HepG2 (cell line): ENCODE measurements around the gene SH3GLB2.

Experiments
- CHD2 ChIP-seq: IDR thresholded peaks from 2 replicates; pipeline ENCODE4 v1.6.1; 2011; ENCODE audit warnings: low read depth, low read length, improper control_type of control experiment
- JUN ChIP-seq: sonication (generic); formaldehyde crosslinking; IDR thresholded peaks from 2 replicates; pipeline ENCODE4 v1.4.0; 2020; ENCODE audit warnings: mild to moderate bottlenecking, missing genetic modification reagents
- JUND ChIP-seq: sonication (generic); formaldehyde crosslinking; IDR thresholded peaks from 2 replicates; pipeline ENCODE4 v1.8.0; 2022; ENCODE audit warnings: mild to moderate bottlenecking, missing genetic modification reagents
- MEIS2 ChIP-seq: sonication (generic); formaldehyde crosslinking; IDR thresholded peaks from 2 replicates; pipeline ENCODE4 v1.9.0; 2021; ENCODE audit warnings: mild to moderate bottlenecking, missing genetic modification reagents
- NR2F6 ChIP-seq, 2 experiments: IDR thresholded peaks; 2 replicates each; pipeline ENCODE4 v1.6.1; 2016; ENCODE audit warnings: antibody characterized with exemption in 1 of 2, mild to moderate bottlenecking in 1 of 2
- SIN3A ChIP-seq: IDR thresholded peaks from 2 replicates; pipeline ENCODE4 v1.6.1; 2011; ENCODE audit warnings: low read depth, mild to moderate bottlenecking, control low read depth, low read length, borderline replicate concordance
- ZMYM4 ChIP-seq: sonication (generic); formaldehyde crosslinking; IDR thresholded peaks from 2 replicates; pipeline ENCODE4 v1.8.1; 2023; ENCODE audit warnings: mild to moderate bottlenecking, missing genetic modification reagents
- TF ChIP-seq, protein P1 (sequence below): sonication (generic); formaldehyde crosslinking; IDR thresholded peaks from 2 replicates; pipeline ENCODE4 v1.5.0; 2020; ENCODE audit warnings: mild to moderate bottlenecking, missing genetic modification reagents, moderate library complexity
- TF ChIP-seq, protein P2 (sequence below): sonication (generic); formaldehyde crosslinking; IDR thresholded peaks from 2 replicates; pipeline ENCODE4 v1.5.0; 2020; ENCODE audit warnings: mild to moderate bottlenecking, missing genetic modification reagents, borderline replicate concordance
- TF ChIP-seq, protein P3 (sequence below): IDR thresholded peaks from 2 replicates; pipeline ENCODE4 v1.6.1; 2012; ENCODE audit warnings: inconsistent platforms

DNA sequence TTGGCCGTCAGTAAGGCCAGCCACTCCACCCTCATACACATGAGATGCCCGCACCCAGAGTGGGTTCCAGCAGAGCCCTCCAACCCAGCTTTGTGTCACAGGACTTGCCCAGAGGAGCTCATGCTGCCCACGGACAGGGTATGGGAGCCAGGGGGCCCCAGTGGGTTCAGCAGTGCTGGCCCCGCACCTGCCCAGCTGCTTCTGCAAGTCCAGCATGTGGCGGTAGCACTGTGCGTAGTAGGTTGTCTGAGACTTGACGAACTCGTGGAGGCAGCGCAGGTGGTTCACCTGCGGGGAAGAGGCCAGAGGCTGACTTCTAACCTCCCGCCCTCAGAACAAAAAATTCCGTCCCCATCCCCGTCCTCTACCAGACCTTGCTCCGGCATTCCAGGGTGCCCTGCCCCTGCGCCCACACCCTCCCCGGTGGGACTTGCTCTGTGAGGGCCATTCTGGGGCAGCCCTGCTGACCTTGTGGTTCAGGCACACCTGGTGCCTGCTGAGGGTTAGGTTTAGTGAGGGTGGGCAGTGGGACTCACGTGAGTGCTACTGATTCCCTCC is 18.5 kb downstream of the SH3GLB2 start:
- TF ChIP-seq, protein P1, sequence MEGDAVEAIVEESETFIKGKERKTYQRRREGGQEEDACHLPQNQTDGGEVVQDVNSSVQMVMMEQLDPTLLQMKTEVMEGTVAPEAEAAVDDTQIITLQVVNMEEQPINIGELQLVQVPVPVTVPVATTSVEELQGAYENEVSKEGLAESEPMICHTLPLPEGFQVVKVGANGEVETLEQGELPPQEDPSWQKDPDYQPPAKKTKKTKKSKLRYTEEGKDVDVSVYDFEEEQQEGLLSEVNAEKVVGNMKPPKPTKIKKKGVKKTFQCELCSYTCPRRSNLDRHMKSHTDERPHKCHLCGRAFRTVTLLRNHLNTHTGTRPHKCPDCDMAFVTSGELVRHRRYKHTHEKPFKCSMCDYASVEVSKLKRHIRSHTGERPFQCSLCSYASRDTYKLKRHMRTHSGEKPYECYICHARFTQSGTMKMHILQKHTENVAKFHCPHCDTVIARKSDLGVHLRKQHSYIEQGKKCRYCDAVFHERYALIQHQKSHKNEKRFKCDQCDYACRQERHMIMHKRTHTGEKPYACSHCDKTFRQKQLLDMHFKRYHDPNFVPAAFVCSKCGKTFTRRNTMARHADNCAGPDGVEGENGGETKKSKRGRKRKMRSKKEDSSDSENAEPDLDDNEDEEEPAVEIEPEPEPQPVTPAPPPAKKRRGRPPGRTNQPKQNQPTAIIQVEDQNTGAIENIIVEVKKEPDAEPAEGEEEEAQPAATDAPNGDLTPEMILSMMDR (CRISPR knock-in tag): no peak
- TF ChIP-seq MEIS2 (CRISPR knock-in tag) (no peak), JUN (no peak), ZMYM4 (no peak), NR2F6 (IDR thresholded peaks at IDR 0.05) (no peak), NR2F6 (CRISPR knock-in tag; IDR thresholded peaks at IDR 0.05) (no peak), SIN3A (no peak), JUND (no peak), CHD2 (no peak)
- TF ChIP-seq, protein P2, sequence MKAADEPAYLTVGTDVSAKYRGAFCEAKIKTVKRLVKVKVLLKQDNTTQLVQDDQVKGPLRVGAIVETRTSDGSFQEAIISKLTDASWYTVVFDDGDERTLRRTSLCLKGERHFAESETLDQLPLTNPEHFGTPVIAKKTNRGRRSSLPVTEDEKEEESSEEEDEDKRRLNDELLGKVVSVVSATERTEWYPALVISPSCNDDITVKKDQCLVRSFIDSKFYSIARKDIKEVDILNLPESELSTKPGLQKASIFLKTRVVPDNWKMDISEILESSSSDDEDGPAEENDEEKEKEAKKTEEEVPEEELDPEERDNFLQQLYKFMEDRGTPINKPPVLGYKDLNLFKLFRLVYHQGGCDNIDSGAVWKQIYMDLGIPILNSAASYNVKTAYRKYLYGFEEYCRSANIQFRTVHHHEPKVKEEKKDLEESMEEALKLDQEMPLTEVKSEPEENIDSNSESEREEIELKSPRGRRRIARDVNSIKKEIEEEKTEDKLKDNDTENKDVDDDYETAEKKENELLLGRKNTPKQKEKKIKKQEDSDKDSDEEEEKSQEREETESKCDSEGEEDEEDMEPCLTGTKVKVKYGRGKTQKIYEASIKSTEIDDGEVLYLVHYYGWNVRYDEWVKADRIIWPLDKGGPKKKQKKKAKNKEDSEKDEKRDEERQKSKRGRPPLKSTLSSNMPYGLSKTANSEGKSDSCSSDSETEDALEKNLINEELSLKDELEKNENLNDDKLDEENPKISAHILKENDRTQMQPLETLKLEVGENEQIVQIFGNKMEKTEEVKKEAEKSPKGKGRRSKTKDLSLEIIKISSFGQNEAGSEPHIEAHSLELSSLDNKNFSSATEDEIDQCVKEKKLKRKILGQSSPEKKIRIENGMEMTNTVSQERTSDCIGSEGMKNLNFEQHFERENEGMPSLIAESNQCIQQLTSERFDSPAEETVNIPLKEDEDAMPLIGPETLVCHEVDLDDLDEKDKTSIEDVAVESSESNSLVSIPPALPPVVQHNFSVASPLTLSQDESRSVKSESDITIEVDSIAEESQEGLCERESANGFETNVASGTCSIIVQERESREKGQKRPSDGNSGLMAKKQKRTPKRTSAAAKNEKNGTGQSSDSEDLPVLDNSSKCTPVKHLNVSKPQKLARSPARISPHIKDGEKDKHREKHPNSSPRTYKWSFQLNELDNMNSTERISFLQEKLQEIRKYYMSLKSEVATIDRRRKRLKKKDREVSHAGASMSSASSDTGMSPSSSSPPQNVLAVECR: no peak
- TF ChIP-seq, protein P3, sequence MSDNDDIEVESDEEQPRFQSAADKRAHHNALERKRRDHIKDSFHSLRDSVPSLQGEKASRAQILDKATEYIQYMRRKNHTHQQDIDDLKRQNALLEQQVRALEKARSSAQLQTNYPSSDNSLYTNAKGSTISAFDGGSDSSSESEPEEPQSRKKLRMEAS: no peak
